Smooth muscle cell (in vitro differentiated cells): ENCODE measurements around the gene UBAP2L. TPM values are rescaled to one million over a fixed set of nuclear protein-coding genes. Genes with fewer than 3 reads are reported as not detected.
A peak's percentile ranks its signal among the peaks of the same experiment; 100 is the strongest.

Experiments
- DNase-seq: peaks from one replicate; lab custom pipeline; 2025; ENCODE audit not compliant: unreplicated experiment; lab: John Stamatoyannopoulos, UW
- H2AFZ ChIP-seq: fragments of 200-600 bp; sonication (generic); 2 replicates; pipeline ENCODE4 v1.6.0; 2016; ENCODE audit warnings: antibody characterized with exemption, low read depth, mild to moderate bottlenecking
- H3F3A ChIP-seq: fragments of 200-600 bp; sonication (generic); 2 replicates; pipeline ENCODE4 v1.6.0; 2017; ENCODE audit warnings: antibody characterized with exemption, low read depth
- H3K27ac ChIP-seq: fragments of 200-600 bp; sonication (generic); 2 replicates; pipeline ENCODE4 v1.5.1; 2016; ENCODE audit warnings: low read depth, mild to moderate bottlenecking
- H3K27me3 ChIP-seq: fragments of 200-600 bp; sonication (generic); 2 replicates; pipeline ENCODE4 v1.6.1; 2016; ENCODE audit warnings: low read depth, mild to moderate bottlenecking
- H3K36me3 ChIP-seq: fragments of 200-600 bp; sonication (generic); 2 replicates; pipeline ENCODE4 v1.5.1; 2016; ENCODE audit warnings: low read depth
- H3K4me1 ChIP-seq: fragments of 200-600 bp; sonication (generic); 2 replicates; pipeline ENCODE4 v1.5.1; 2016; ENCODE audit warnings: low read depth
- H3K4me2 ChIP-seq: fragments of 200-600 bp; sonication (generic); 2 replicates; pipeline ENCODE4 v1.6.0; 2016; ENCODE audit warnings: mild to moderate bottlenecking
- H3K4me3 ChIP-seq: fragments of 200-600 bp; sonication (generic); 2 replicates; pipeline ENCODE4 v1.5.1; 2016; ENCODE audit warnings: mild to moderate bottlenecking
- H3K79me2 ChIP-seq: fragments of 200-600 bp; sonication (generic); 2 replicates; pipeline ENCODE4 v1.6.0; 2016; ENCODE audit warnings: low read depth, mild to moderate bottlenecking
- H3K9ac ChIP-seq: fragments of 200-600 bp; sonication (generic); 2 replicates; pipeline ENCODE4 v1.6.0; 2016; ENCODE audit warnings: low read depth
- H3K9me3 ChIP-seq: fragments of 200-600 bp; sonication (generic); replicated peaks from 2 replicates; pipeline ENCODE4 v1.5.1; 2016; ENCODE audit warnings: low read depth
- H4K20me1 ChIP-seq: fragments of 200-600 bp; sonication (generic); 2 replicates; pipeline ENCODE4 v1.6.0; 2016; ENCODE audit warnings: low read depth
- WGBS: methylation state at CpG from one replicate; pipeline ENCODE4 v1.1.7; 2016; ENCODE audit warnings: low lambda C conversion rate; 5-methylcytosine and 5-hydroxymethylcytosine counted together
- polyA plus RNA-seq: library from polyadenylated mRNA; unstranded; fragments of >200 nt; fragmentation: Nextera tagmentation; extraction: Ambion mirVana; gene quantifications from 2 replicates; pipeline ENCODE4 v1.2.1, GENCODE V29; 2016
- total RNA-seq: library from RNA; depleted of rRNA; stranded (reverse); fragments of >200 nt; gene quantifications from 2 replicates; pipeline ENCODE4 v1.2.3, GENCODE V29; 2014
- TF ChIP-seq, protein P1 (sequence below): fragments of 200-600 bp; sonication (generic); IDR thresholded peaks from 2 replicates; pipeline ENCODE4 v1.5.1; 2017; ENCODE audit warnings: borderline replicate concordance, mild to moderate bottlenecking, antibody characterized with exemption; ENCODE audit not compliant: insufficient read depth, poor library complexity, severe bottlenecking

UBAP2L gene
- total and polyA plus RNA-seq, 2 experiments from 2014 or later: 108 to 143 TPM

DNA sequence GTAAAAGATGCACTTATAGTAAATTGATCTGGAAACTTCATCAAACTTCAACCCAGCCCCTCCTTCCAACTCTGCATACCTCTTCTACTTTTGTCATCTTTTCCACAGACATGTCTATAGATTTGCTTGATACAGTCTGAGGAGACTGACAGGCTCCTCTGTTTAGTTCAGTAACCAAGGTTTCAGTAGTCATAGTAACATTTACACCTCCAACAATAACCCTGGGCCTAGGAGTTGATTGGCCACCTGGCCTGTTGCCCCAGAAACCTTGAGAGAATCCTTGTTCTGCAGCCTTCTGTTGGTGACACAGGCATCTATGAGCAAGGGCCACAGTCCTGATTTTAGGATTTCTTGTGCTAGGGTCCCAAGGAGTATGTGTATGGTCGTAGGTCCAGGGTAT is 14.6 kb upstream of the UBAP2L start, which contains the start of gene CFAP141:
CFAP141 (minus strand) TSS at position 138 of the 400 bp plus-strand sequence; CDS start at position 112, 26 bp downstream.
- no peaks in the 10 kb centered on the region for H3K27me3 ChIP-seq
- no peaks in the 10 kb centered on the region for H4K20me1 ChIP-seq
- no peak within 1 kb of the TSS for H3K9ac ChIP-seq
- peak within 1 kb of the TSS; percentile 59 for H3K27ac ChIP-seq
- H3K4me3 ChIP-seq: no peak within 1 kb of the TSS
- H3F3A ChIP-seq: peaks cover 23% of the 10 kb centered on the region
- DNase-seq: no peak
- no peak within 1 kb of the TSS for H2AFZ ChIP-seq
- H3K4me2 ChIP-seq: no peak within 1 kb of the TSS
- no peaks in the 10 kb centered on the region for H3K9me3 ChIP-seq
- no peaks in the 10 kb centered on the region for H3K79me2 ChIP-seq
- WGBS: 100% methylated on average over 1 of the region's 1 CpG
- TF ChIP-seq, protein P1, sequence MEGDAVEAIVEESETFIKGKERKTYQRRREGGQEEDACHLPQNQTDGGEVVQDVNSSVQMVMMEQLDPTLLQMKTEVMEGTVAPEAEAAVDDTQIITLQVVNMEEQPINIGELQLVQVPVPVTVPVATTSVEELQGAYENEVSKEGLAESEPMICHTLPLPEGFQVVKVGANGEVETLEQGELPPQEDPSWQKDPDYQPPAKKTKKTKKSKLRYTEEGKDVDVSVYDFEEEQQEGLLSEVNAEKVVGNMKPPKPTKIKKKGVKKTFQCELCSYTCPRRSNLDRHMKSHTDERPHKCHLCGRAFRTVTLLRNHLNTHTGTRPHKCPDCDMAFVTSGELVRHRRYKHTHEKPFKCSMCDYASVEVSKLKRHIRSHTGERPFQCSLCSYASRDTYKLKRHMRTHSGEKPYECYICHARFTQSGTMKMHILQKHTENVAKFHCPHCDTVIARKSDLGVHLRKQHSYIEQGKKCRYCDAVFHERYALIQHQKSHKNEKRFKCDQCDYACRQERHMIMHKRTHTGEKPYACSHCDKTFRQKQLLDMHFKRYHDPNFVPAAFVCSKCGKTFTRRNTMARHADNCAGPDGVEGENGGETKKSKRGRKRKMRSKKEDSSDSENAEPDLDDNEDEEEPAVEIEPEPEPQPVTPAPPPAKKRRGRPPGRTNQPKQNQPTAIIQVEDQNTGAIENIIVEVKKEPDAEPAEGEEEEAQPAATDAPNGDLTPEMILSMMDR: no peak
- H3K36me3 ChIP-seq: no peaks in the 10 kb centered on the region
- no peaks in the 10 kb centered on the region for H3K4me1 ChIP-seq

- H3K27me3 ChIP-seq: no peaks in the 10 kb centered on the region
- H3K27ac ChIP-seq: no peak overlapping the region
- no peaks in the 10 kb centered on the region for H3K9me3 ChIP-seq
- peaks cover 23% of the 10 kb centered on the region for H3F3A ChIP-seq
- no peaks in the 10 kb centered on the region for H3K79me2 ChIP-seq
- H3K4me3 ChIP-seq: no peak overlapping the region
- H3K36me3 ChIP-seq: no peaks in the 10 kb centered on the region
- no peaks in the 10 kb centered on the region for H3K4me1 ChIP-seq
- WGBS: 96% methylated on average over 9 of the region's 9 CpGs
- H4K20me1 ChIP-seq: no peaks in the 10 kb centered on the region
- H3K9ac ChIP-seq: no peak overlapping the region
- TF ChIP-seq, protein P1: no peak
- H2AFZ ChIP-seq: no peak overlapping the region
- DNase-seq: no peak
- no peak overlapping the region for H3K4me2 ChIP-seq
These were observed 13.5 kb upstream of the UBAP2L start for GRCh38 chr1:154207262-154207661.

- 97% methylated on average over 5 of the region's 5 CpGs for WGBS
- Histone ChIP-seq H3K4me2 (no peak overlapping the region), H2AFZ (no peak overlapping the region), H3K27me3 (no peaks in the 10 kb centered on the region), H3K27ac (no peak overlapping the region), H3K9me3 (no peaks in the 10 kb centered on the region), H3F3A (peaks cover 23% of the 10 kb centered on the region), H4K20me1 (peaks cover 12% of the 10 kb centered on the region), H3K79me2 (no peaks in the 10 kb centered on the region), H3K4me1 (no peaks in the 10 kb centered on the region), H3K4me3 (no peak overlapping the region), H3K9ac (no peak overlapping the region), H3K36me3 (no peaks in the 10 kb centered on the region)
- TF ChIP-seq, protein P1: no peak
- DNase-seq: no peak
These were observed 11.9 kb upstream of the UBAP2L start for GRCh38 chr1:154208677-154209388.

- Histone ChIP-seq H3K9me3 (no peaks in the 10 kb centered on the region), H3K4me1 (no peaks in the 10 kb centered on the region), H3K36me3 (no peaks in the 10 kb centered on the region), H3K9ac (no peak overlapping the region), H3K4me3 (no peak overlapping the region), H3F3A (peaks cover 10% of the 10 kb centered on the region), H4K20me1 (peaks cover 23% of the 10 kb centered on the region), H2AFZ (no peak overlapping the region), H3K4me2 (no peak overlapping the region), H3K79me2 (peaks cover 16% of the 10 kb centered on the region), H3K27ac (no peak overlapping the region), H3K27me3 (no peaks in the 10 kb centered on the region)
- WGBS: over 99% methylated on average over 10 of the region's 10 CpGs
- TF ChIP-seq, protein P1: no peak
- no peak for DNase-seq
These were observed 8.7 kb upstream of the UBAP2L start for GRCh38 chr1:154212083-154212482.
